ENCODE measurements around the gene SH3RF3. TPM values are rescaled to one million over a fixed set of nuclear protein-coding genes. Genes with fewer than 3 reads are reported as not detected.

Gene SH3RF3
- total RNA-seq, 2 experiments from 2014 or later: 1.4 TPM

DNA sequence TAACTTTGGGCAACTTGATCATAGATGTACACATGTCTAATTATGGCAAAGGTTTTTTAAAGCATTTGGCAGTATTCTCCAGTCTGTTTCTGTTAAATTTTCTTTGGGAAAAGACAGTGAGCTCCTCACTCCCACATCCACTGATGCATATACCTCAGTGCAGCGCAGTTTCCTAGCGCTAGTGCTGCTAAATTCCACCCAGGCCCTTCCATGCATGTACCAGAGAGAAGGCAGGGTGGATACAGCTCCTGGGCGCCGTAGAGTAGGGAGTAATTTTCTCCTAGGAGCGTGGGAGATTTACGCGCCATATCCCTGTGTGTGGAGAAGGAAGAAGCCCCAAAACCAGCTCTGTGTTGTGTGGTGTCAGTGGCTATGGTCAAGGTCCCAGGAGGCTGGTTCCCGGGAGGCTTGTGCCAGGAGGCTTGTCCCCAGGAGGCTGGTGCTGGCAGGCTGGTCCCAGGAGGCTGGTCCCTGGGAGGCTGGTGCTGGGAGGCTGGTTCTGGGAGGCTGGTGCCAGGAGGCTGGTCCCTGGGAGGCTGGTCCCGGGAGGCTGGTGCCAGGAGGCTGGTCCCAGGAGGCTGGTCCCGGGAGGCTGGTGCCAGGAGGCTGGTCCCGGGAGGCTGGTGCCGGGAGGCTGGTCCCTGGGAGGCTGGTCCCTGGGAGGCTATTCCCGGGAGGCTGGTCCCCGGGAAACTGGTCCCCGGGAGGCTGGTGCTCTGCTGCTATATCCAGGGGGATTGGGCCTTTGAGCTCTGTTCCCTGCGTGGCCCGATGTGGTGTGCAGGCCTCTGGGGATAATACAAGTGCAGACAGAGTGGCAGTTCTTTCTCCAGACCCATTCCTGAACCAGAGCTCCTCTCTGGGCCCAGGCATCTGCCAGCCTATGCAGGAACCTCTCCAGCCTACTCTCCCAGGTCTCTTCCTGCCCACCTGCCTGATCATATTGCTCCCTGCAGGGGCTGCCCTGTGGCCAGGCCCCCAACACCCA, 323.6 kb downstream of the SH3RF3 start:
- H3K4me1 Mint-ChIP-seq: peaks cover 19% of the 10 kb centered on the region
- H3K4me3 Mint-ChIP-seq: no peak overlapping the region
- H3K36me3 Mint-ChIP-seq (ENCODE audit: low read depth): no peaks in the 10 kb centered on the region
- ATAC-seq (no peak), DNase-seq (no peak)
- intact Hi-C loops (cut with DNase I, micrococcal nuclease): no loop called here
- H3K27me3 Mint-ChIP-seq: no peaks in the 10 kb centered on the region
- H3K9me3 Mint-ChIP-seq (ENCODE audit: low read depth): no peaks in the 10 kb centered on the region
- ChIA-PET CTCF (interaction anchor here (1.3 kb wide), 1 partner anchor 94 kb away, joined by 4 read pairs; no protein-coding TSS in a partner anchor), POLR2A (no interaction called here)
- no peak overlapping the region for H3K27ac Mint-ChIP-seq

DNA sequence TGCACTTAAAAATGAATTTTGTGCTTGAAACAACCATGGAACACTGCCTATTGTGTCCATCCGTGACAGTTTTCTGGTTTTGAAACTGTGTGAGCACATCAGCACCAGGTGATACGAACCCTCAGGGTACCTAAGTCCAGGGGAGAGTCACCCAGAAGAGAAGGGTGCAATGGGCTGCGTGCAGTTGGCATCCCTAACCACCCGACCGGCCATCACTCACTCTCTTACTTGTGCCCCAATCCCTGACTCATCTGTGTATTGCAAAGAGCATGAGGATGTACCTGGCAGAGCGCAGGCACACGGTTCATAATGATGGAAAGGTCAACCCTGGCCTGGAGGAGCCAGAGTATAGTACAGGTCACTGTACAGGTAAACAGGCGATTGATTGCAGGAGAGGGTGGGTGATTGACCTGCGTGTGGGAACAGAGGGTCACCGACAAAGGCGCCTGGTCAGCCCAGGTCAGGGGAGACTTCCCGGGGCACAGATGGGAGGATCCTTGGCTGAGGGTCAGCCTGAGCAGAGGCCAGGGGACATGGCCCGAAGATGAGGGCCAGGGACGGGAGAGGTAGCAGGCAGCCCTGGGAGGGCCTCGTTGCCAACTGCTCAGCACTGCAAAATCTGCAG, 324.5 kb downstream of the SH3RF3 start:
- Mint-ChIP-seq H3K27ac (no peak overlapping the region), H3K4me1 (peaks cover 19% of the 10 kb centered on the region), H3K27me3 (no peaks in the 10 kb centered on the region), H3K4me3 (no peak overlapping the region), H3K36me3 (ENCODE audit: low read depth) (no peaks in the 10 kb centered on the region), H3K9me3 (ENCODE audit: low read depth) (no peaks in the 10 kb centered on the region)
- POLR2A ChIA-PET: no interaction called here
- intact Hi-C loops (cut with DNase I, micrococcal nuclease): no loop called here
- CTCF ChIA-PET: no interaction called here
- ATAC-seq (no peak), DNase-seq (no peak)

DNA sequence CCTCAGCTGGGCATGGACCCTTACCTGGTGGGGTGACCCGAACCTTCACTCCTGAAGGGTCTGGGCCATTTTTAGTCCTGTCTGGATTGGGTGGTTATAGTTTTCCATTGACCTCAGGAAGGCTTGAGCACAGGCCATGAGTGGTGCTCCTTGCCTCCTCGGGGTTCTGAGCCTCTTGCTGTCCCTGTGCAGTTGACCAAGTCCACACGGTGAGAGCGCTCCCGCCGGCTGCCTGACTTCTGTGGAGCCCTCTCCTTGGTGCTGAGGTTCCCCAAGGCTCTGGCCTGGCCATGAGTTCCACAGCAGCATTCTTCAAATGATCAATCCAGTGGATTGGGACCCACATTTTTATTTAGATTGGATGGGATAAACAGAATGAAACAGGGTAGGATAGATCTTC, 325.3 kb downstream of the SH3RF3 start:
- POLR2A ChIA-PET: no interaction called here
- DNase-seq (no peak), ATAC-seq (no peak)
- Mint-ChIP-seq H3K9me3 (ENCODE audit: low read depth) (no peaks in the 10 kb centered on the region), H3K27me3 (no peaks in the 10 kb centered on the region), H3K4me1 (peaks cover 19% of the 10 kb centered on the region), H3K36me3 (ENCODE audit: low read depth) (peaks cover 2% of the 10 kb centered on the region), H3K27ac (peak overlapping the region; percentile 80), H3K4me3 (no peak overlapping the region)
- intact Hi-C loops (cut with DNase I, micrococcal nuclease): loop anchor here in 1 of 2 experiments (2.0 kb wide), 1 partner anchor 58 kb away; no protein-coding TSS in a partner anchor
- CTCF ChIA-PET: no interaction called here

DNA sequence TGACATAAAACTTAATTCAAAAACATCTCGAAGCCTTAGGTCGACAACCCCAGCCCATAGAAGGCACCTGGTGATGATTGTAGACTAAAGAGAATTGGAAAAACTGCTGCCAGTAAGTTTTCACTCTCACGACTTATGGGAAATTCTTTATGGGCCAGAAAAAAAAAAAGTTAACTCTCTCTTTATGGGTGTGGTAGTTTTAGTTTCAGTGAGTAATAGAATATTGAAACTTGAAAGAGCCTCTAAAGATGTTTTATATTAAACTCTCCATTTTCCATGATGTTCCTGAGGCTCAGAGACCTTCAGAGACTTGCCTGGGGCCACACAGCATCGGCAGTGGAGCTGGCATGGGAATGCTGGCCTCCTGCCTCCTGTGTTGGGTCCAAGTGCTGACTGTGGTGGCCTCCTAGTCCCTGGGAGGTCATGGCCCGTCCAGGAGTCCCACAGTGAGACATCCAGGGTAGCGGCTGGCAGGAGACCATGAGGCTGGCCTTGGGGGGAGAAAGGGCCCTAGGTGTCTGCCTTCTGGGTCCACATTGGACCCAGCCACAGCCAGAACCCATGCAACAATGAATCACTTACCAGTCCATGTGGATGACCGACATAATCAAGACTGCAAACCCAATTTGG, 325.9 kb downstream of the SH3RF3 start:
- ChIA-PET POLR2A (no interaction called here), CTCF (no interaction called here)
- Mint-ChIP-seq H3K4me3 (no peak overlapping the region), H3K27me3 (no peaks in the 10 kb centered on the region), H3K36me3 (ENCODE audit: low read depth) (peaks cover 2% of the 10 kb centered on the region), H3K27ac (peak overlapping the region; percentile 80), H3K4me1 (peaks cover 19% of the 10 kb centered on the region), H3K9me3 (ENCODE audit: low read depth) (no peaks in the 10 kb centered on the region)
- DNase-seq (no peak), ATAC-seq (peak; percentile 63)
- intact Hi-C loops (cut with DNase I, micrococcal nuclease): loop anchor here in 1 of 2 experiments (2.0 kb wide), 1 partner anchor 58 kb away; no protein-coding TSS in a partner anchor

DNA sequence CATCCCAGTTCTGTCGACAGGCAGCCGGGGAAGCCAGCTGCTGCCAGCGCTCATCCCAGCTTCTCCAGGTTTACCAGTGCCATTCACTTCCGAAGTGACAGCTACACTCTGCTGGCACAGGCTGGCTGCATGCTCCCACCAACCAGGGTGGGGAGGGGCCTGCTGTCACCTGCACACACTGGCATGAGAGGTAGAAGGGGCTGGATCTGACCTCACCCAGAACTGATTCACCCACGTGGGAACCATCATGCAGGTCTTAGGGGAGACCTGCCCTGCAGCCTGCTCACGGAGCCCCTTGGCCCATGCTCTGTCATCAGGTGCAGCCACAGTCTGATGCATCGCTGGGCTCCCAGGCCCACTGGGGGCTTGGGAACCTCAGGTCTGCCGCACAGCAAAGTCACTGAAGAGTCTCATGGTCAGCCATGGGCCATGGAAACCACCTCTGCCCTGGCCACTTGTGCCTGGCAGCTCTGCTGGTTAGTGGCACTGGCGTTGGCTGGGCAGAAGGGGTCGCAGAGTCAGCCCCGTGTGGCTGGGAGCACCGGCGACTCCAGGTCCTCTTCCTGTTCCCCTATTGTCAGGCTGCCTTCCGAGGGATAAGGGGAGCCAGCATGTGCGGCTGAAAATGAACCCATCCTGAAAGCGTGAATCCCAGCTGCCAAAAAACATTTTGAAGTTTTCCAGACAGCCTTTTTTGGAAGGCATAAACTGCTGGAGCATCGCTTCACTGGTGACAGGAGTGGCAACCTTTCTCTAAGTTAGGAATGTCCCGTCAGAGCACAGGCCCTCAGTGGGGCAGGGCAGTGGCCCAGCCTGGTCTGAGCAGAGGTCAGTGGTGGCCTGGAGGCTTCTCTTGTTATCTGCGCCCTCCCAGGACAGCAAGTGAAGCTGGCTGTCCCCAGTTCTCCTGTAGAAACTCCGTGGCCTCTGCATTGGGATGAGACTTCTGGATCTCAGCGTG, 327.0 kb downstream of the SH3RF3 start:
- ChIA-PET CTCF (interaction anchor here (0.6 kb wide), 1 partner anchor 20 kb away, joined by 3 read pairs; no protein-coding TSS in a partner anchor), POLR2A (no interaction called here)
- Mint-ChIP-seq H3K27ac (no peak overlapping the region), H3K36me3 (ENCODE audit: low read depth) (peaks cover 2% of the 10 kb centered on the region), H3K27me3 (no peaks in the 10 kb centered on the region), H3K9me3 (ENCODE audit: low read depth) (no peaks in the 10 kb centered on the region), H3K4me1 (peaks cover 19% of the 10 kb centered on the region), H3K4me3 (no peak overlapping the region)
- DNase-seq (no peak), ATAC-seq (no peak)
- intact Hi-C loops (cut with DNase I, micrococcal nuclease): loop anchor here in 1 of 2 experiments (2.0 kb wide), 1 partner anchor 59 kb away; no protein-coding TSS in a partner anchor

DNA sequence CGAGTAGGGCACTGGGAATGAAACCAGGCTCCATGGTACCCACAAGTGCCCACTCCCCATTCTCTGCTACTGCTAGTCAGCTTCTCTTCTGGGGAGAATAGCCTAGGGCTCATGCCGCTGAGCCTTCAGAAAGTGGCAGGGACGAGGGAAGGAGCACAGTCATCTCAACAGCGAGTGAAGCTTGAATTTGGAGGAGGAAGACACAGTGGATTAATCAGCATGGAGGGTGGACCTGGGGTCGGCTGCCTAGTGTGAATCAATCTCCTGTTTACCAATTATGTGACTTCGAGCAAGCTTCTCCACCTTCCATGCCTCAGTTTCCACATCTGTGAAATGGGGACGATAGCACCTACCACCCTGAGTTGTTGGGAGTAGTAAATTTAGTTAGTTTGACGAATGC, 327.8 kb downstream of the SH3RF3 start:
- intact Hi-C loops (cut with DNase I, micrococcal nuclease): no loop called here
- DNase-seq (no peak), ATAC-seq (no peak)
- ChIA-PET CTCF (interaction anchor here (0.6 kb wide), 1 partner anchor 20 kb away, joined by 3 read pairs; no protein-coding TSS in a partner anchor), POLR2A (no interaction called here)
- Mint-ChIP-seq H3K27ac (no peak overlapping the region), H3K4me3 (no peak overlapping the region), H3K4me1 (peaks cover 19% of the 10 kb centered on the region), H3K27me3 (no peaks in the 10 kb centered on the region), H3K9me3 (ENCODE audit: low read depth) (no peaks in the 10 kb centered on the region), H3K36me3 (ENCODE audit: low read depth) (peaks cover 2% of the 10 kb centered on the region)

DNA sequence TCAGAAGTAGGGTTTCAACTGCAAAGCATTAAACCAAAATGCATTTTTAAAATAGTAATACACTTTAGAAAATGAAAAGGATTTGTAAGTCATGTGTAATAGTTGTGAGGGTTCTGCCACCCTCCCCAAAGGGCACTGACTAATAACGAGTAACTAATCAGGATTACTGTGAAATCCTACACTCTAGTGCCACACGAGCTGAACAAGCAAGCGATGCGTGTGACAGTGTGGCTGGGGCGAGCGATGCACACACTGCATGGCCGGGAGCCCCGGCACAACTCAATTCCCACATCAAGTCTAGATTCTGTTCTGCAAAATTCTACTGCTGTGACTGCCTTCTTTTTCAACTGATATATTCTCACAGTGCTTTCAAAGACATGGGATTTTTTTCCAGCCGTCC, 328.4 kb downstream of the SH3RF3 start:
- H3K9me3 Mint-ChIP-seq (ENCODE audit: low read depth): no peaks in the 10 kb centered on the region

DNA sequence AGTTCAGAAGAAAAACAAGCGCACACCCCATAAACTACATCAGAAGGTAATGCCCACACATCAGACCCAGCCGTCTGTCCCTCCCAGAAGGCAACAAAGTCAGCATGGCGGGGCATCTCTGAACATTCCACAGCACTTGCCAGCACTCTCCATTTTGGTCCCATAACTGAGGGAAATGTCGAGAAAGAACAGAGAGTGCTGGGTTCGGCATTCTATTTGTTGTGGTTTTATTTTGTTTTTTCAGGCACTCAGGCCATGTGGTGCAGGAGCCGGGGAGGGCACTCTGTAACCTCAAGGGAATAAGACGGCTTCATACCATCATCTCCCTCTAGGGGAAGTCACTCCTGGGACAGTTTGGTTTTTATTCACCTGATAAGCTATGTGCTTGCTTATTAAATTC, 328.8 kb downstream of the SH3RF3 start:
- ATAC-seq (no peak), DNase-seq (no peak)
- POLR2A ChIA-PET: no interaction called here
- H3K4me1 Mint-ChIP-seq: peaks cover 19% of the 10 kb centered on the region
- H3K9me3 Mint-ChIP-seq (ENCODE audit: low read depth): no peaks in the 10 kb centered on the region
- intact Hi-C loops (cut with DNase I, micrococcal nuclease): no loop called here
- H3K27me3 Mint-ChIP-seq: no peaks in the 10 kb centered on the region
- CTCF ChIA-PET: interaction anchor here (0.6 kb wide), 1 partner anchor 14 kb away, joined by 3 read pairs; no protein-coding TSS in a partner anchor
- H3K4me3 Mint-ChIP-seq: no peak overlapping the region
- peaks cover 2% of the 10 kb centered on the region for H3K36me3 Mint-ChIP-seq (ENCODE audit: low read depth)
- no peak overlapping the region for H3K27ac Mint-ChIP-seq

More for the DNA sequence above, 328.4 kb downstream of the SH3RF3 start:
- H3K27ac Mint-ChIP-seq: no peak overlapping the region
- POLR2A ChIA-PET: no interaction called here
- H3K36me3 Mint-ChIP-seq (ENCODE audit: low read depth): peaks cover 2% of the 10 kb centered on the region
- H3K4me1 Mint-ChIP-seq: peaks cover 19% of the 10 kb centered on the region
- CTCF ChIA-PET: no interaction called here
- DNase-seq: no peak
- intact Hi-C loops (cut with DNase I, micrococcal nuclease): no loop called here
- no peak overlapping the region for H3K4me3 Mint-ChIP-seq
- peak; percentile 28 for ATAC-seq
- H3K27me3 Mint-ChIP-seq: no peaks in the 10 kb centered on the region

DNA sequence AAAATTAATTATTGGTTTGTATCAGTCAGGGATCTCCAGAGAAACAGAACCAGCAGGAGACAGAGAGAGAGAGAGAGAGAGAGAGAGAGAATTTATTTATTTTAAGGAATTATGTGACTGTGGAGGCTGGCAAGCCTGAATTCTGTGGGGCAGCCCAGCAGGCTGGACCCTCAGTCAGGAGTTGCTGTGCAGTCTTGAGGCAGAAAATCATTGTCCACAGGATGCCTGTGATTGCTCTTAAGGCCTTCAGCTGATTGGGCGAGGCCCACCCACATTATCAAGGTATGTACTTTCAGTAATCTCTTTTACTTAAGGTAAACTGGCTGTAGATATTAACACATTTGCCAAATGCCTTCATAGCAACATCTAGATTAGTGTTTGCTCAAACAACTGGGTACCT, 329.5 kb downstream of the SH3RF3 start:
- DNase-seq: no peak
- H3K36me3 Mint-ChIP-seq (ENCODE audit: low read depth): peaks cover 2% of the 10 kb centered on the region
- H3K4me3 Mint-ChIP-seq: no peak overlapping the region
- H3K9me3 Mint-ChIP-seq (ENCODE audit: low read depth): no peaks in the 10 kb centered on the region
- intact Hi-C loops (cut with DNase I, micrococcal nuclease): no loop called here
- peaks cover 19% of the 10 kb centered on the region for H3K4me1 Mint-ChIP-seq
- ATAC-seq: no peak
- H3K27ac Mint-ChIP-seq: no peak overlapping the region
- H3K27me3 Mint-ChIP-seq: no peaks in the 10 kb centered on the region
- POLR2A ChIA-PET: no interaction called here
- CTCF ChIA-PET: interaction anchor here (0.6 to 1.1 kb wide), 2 partner anchors 14 to 22 kb away, joined by 3 read pairs; no protein-coding TSS in a partner anchor

DNA sequence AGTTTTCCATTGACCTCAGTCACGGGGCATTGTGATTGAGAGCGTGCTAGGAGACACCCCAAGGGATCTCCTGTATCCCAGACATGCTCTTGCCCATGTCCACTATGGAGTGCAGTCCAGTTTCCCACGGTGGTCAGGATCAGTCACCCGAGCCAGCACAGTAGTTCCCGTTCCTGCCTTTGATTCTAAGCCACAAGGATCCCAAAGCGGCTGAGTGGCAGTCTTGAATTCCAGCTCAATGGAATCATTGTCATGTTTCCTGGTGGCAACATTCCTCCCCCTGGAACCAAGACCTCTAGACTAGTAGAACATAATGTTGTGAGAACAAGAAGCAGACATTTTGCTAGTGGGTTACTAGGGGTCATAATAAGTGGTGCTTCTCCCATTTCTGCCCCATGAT, 330.5 kb downstream of the SH3RF3 start:
- no peaks in the 10 kb centered on the region for H3K27me3 Mint-ChIP-seq
- intact Hi-C loops (cut with DNase I, micrococcal nuclease): no loop called here
- H3K4me1 Mint-ChIP-seq: peaks cover 12% of the 10 kb centered on the region
- ATAC-seq: no peak
- POLR2A ChIA-PET: no interaction called here
- CTCF ChIA-PET: interaction anchor here (1.1 kb wide), 1 partner anchor 23 kb away, joined by 3 read pairs; no protein-coding TSS in a partner anchor
- H3K9me3 Mint-ChIP-seq (ENCODE audit: low read depth): no peaks in the 10 kb centered on the region
- no peak overlapping the region for H3K4me3 Mint-ChIP-seq
- no peak overlapping the region for H3K27ac Mint-ChIP-seq
- H3K36me3 Mint-ChIP-seq (ENCODE audit: low read depth): peaks cover 2% of the 10 kb centered on the region
- DNase-seq: no peak

Data from activated CD4-positive, alpha-beta T cell treated with anti-CD3 and anti-CD28 coated beads for 36 hours (primary cell).